PFSK-1 (cell line): ENCODE measurements around the gene TRIM32.

Experiments used
- POLR2AphosphoS5 ChIP-seq: IDR thresholded peaks from 2 replicates; pipeline ENCODE4 v1.6.1; 2012; ENCODE audit warnings: low read depth, mild to moderate bottlenecking, control low read depth, low read length, moderate library complexity
- REST ChIP-seq, 2 experiments: IDR thresholded peaks; 2 replicates each; pipeline versions ENCODE4 v1.6.1 to v1.8.0; 2011 to 2012; ENCODE audit warnings: low read depth in 2 of 2, low read length in 2 of 2, control low read depth in 1 of 2, inconsistent platforms in 1 of 2, mild to moderate bottlenecking in 1 of 2, moderate library complexity in 1 of 2; ENCODE audit not compliant: insufficient read depth in 1 of 2

DNA sequence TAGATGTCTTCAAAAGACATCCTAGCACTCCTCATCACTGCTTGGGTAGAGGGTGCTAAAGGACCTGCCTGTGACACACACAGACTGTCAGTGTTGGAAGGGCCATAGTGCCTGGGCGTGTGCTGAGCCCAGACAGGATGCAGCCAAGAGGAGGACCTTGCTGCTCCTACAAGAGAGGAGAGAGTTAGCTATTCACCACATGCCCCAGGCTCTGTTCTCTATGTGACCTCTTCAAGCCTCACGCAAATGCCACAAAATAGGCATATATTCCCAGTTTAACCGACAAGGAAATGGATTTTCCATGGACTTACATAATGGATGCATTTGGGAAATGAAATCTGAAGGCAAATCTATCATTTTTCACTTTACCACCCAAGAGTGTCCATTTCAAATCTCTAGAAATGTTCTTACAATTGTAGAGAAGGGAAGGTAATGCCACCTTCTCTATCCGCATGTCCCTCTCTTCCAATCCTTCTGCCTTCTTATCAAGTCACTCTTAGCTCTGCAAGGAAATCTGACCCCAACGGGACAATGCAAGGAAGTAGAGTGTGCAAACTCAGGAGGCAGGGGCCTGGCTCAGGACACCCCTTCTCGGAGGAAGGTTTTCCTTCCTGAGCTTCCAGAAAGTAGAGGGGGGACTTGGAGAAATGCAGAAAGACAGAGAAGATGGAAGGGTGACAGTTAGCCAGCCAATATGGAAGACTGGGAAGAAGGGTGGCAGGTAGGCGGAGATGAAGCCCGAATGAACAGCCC lies 49.5 kb downstream of the TRIM32 start:
- no peak for TF ChIP-seq REST (IDR thresholded peaks at IDR 0.05; ENCODE audit: insufficient read depth in 1 of 2, low read depth in 2 of 2, low read length in 2 of 2)
- no peak for TF ChIP-seq POLR2AphosphoS5
